H7 (cell line): ENCODE data around the gene SPSB4. TPM values are rescaled to one million over a fixed set of nuclear protein-coding genes. Genes with fewer than 3 reads are reported as not detected.

Source experiments
- DNase-seq: peaks from one replicate; pipeline ENCODE4 v3.0.0; 2012
- H3K27me3 ChIP-seq: 2 replicates; pipeline ENCODE4 v1.6.0; 2011; ENCODE audit warnings: mild to moderate bottlenecking, low read length; ENCODE audit not compliant: control insufficient read depth, insufficient read depth
- H3K36me3 ChIP-seq: replicated peaks from 2 replicates; pipeline ENCODE4 v1.5.1; 2011; ENCODE audit warnings: low read length; ENCODE audit not compliant: control insufficient read depth, insufficient read depth
- H3K4me3 ChIP-seq: 2 replicates; pipeline ENCODE4 v1.5.1; 2011; ENCODE audit warnings: low read depth, mild to moderate bottlenecking, control low read depth, low read length, moderate library complexity; ENCODE audit not compliant: insufficient read depth
- total RNA-seq: library from RNA; depleted of rRNA; stranded (reverse); fragments of >200 nt; shearing (Covaris generic); gene quantifications from 2 replicates; pipeline ENCODE4 v1.2.3, GENCODE V29; 2014

SPSB4 gene
- total RNA-seq, 1 experiment from 2014 or later, result 35.6 TPM

GRCh38 chr3:141091426-141091825 lies 40.3 kb downstream of the SPSB4 start:
- no peaks in the 10 kb centered on the region for H3K36me3 ChIP-seq
- no peaks in the 10 kb centered on the region for H3K27me3 ChIP-seq
- no peak overlapping the region for H3K4me3 ChIP-seq
- no peak for DNase-seq

GRCh38 chr3:141092663-141093062 lies 41.5 kb downstream of the SPSB4 start:
- Histone ChIP-seq H3K27me3 (no peaks in the 10 kb centered on the region), H3K36me3 (no peaks in the 10 kb centered on the region), H3K4me3 (no peak overlapping the region)
- no peak for DNase-seq

GRCh38 chr3:141093397-141093796 lies 42.2 kb downstream of the SPSB4 start:
- no peaks in the 10 kb centered on the region for H3K36me3 ChIP-seq
- H3K27me3 ChIP-seq, result no peaks in the 10 kb centered on the region
- no peak for DNase-seq
- no peak overlapping the region for H3K4me3 ChIP-seq

- DNase-seq, result no peak
- Histone ChIP-seq H3K36me3 (no peaks in the 10 kb centered on the region), H3K27me3 (no peaks in the 10 kb centered on the region), H3K4me3 (no peak overlapping the region)
Observed at GRCh38 chr3:141093971-141094684, 43.0 kb downstream of the SPSB4 start.

- H3K27me3 ChIP-seq, result no peaks in the 10 kb centered on the region
- no peak overlapping the region for H3K4me3 ChIP-seq
- DNase-seq, result no peak
- H3K36me3 ChIP-seq, result no peaks in the 10 kb centered on the region
Observed at GRCh38 chr3:141094790-141095545, 43.8 kb downstream of the SPSB4 start.

- H3K4me3 ChIP-seq, result no peak overlapping the region
- H3K36me3 ChIP-seq, result no peaks in the 10 kb centered on the region
- DNase-seq, result no peak
Observed at GRCh38 chr3:141095546-141095937, 44.4 kb downstream of the SPSB4 start.

GRCh38 chr3:141096164-141096563 lies 45.0 kb downstream of the SPSB4 start:
- no peak for DNase-seq
- H3K36me3 ChIP-seq, result no peaks in the 10 kb centered on the region
- H3K27me3 ChIP-seq, result no peaks in the 10 kb centered on the region
- H3K4me3 ChIP-seq, result no peak overlapping the region

More at GRCh38 chr3:141095546-141095937, 44.4 kb downstream of the SPSB4 start:
- H3K27me3 ChIP-seq, result no peaks in the 10 kb centered on the region

- no peaks in the 10 kb centered on the region for H3K36me3 ChIP-seq
- H3K4me3 ChIP-seq, result no peak overlapping the region
- DNase-seq, result no peak
- no peaks in the 10 kb centered on the region for H3K27me3 ChIP-seq
Observed at GRCh38 chr3:141096981-141097380, 45.8 kb downstream of the SPSB4 start.

- Histone ChIP-seq H3K36me3 (no peaks in the 10 kb centered on the region), H3K27me3 (no peaks in the 10 kb centered on the region), H3K4me3 (no peak overlapping the region)
- no peak for DNase-seq
Observed at GRCh38 chr3:141100112-141100511, 49.0 kb downstream of the SPSB4 start.

GRCh38 chr3:141100531-141101320 lies 49.6 kb downstream of the SPSB4 start:
- Histone ChIP-seq H3K36me3 (no peaks in the 10 kb centered on the region), H3K4me3 (no peak overlapping the region), H3K27me3 (no peaks in the 10 kb centered on the region)
- no peak for DNase-seq

GRCh38 chr3:141102372-141102771 lies 51.2 kb downstream of the SPSB4 start:
- H3K27me3 ChIP-seq, result no peaks in the 10 kb centered on the region
- H3K36me3 ChIP-seq, result no peaks in the 10 kb centered on the region
- no peak for DNase-seq
- no peak overlapping the region for H3K4me3 ChIP-seq

GRCh38 chr3:141103067-141103466 lies 51.9 kb downstream of the SPSB4 start:
- Histone ChIP-seq H3K36me3 (no peaks in the 10 kb centered on the region), H3K27me3 (no peaks in the 10 kb centered on the region), H3K4me3 (no peak overlapping the region)
- DNase-seq, result no peak

- DNase-seq, result no peak
- no peak overlapping the region for H3K4me3 ChIP-seq
- H3K36me3 ChIP-seq, result no peaks in the 10 kb centered on the region
- no peaks in the 10 kb centered on the region for H3K27me3 ChIP-seq
Observed at GRCh38 chr3:141103503-141103902, 52.4 kb downstream of the SPSB4 start.

GRCh38 chr3:141104151-141104821 lies 53.1 kb downstream of the SPSB4 start:
- Histone ChIP-seq H3K27me3 (no peaks in the 10 kb centered on the region), H3K36me3 (no peaks in the 10 kb centered on the region)
- DNase-seq, result no peak

More at GRCh38 chr3:141104151-141104821, 53.1 kb downstream of the SPSB4 start:
- no peak overlapping the region for H3K4me3 ChIP-seq
